GM10248 (cell line): ENCODE results near the gene BTRC.
A peak's percentile ranks its signal among the peaks of the same experiment; 100 is the strongest.
"Not testable (repeated sequence)": the region's sequence is repeated elsewhere in the genome, so short reads cannot be mapped to it uniquely, and the experiment has no call there.

ENCODE experiments used
- CTCF ChIA-PET: fragments of 300-600 bp; sonication (Branson Sonifier 250); formaldehyde crosslinking; extraction: SDS; loops from one replicate; lab custom pipeline; 2021; ENCODE audit warnings: antibody characterized with exemption; lab: Yijun Ruan, JAX
- POLR2A ChIA-PET: fragments of 350-650 bp; sonication (Branson Sonifier 250); formaldehyde crosslinking; extraction: SDS; loops from one replicate; lab custom pipeline; 2020; ENCODE audit warnings: antibody characterized with exemption; lab: Yijun Ruan, JAX
- DNase-seq: peaks from one replicate; pipeline ENCODE4 v3.0.0; 2012; ENCODE audit errors: extremely low spot score
- TF ChIP-seq, protein P1 (sequence below): IDR thresholded peaks from 2 replicates; pipeline ENCODE4 v1.5.1; 2012; ENCODE audit warnings: mild to moderate bottlenecking, low read depth; ENCODE audit errors: extremely low read depth, missing control alignments, control extremely low read depth

Gene BTRC

DNA sequence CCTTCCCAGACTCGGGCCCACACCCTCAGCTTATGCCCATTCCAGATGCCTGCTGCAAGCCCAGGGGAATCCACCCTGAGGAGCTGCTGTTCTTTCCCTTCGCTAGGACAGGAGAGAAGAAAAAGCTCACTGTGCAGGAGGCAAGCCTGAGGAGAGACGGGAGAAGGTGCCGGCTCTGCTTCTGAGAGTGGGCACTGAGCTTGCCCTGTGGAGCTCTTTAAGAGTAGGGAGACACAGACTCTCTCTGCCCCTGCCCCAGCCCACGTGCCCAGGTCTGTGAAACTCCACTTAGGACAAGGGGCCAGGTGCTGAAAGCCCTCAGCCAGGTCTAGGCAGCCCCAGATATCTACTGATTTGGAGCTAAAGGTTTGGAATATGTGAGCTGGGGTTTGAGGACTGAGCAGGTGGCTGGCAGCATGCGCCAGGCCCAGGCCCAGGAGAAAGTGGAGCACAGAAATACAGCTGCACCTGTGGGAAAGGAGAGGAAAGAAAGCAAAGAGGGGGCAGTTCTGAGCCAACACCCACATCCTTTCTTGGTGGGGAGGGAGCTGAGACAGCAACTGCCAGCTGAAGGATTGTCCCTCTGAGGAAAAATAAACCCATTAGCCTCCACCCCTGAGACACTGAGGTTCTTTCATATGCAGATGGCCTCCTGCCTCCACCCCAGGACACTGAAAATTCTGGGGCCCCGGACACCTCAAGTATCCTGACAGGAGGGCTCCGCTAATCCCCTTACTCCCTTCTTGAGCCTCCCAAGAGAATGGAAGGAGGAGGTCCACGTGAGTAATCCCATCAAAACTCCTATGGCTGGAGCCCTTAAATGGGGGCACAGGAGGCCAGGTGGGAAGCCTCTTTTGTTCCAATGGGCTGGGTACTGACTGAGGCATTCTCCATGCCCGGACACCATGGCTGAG is 226.8 kb downstream of the BTRC start:
- TF ChIP-seq, protein P1, sequence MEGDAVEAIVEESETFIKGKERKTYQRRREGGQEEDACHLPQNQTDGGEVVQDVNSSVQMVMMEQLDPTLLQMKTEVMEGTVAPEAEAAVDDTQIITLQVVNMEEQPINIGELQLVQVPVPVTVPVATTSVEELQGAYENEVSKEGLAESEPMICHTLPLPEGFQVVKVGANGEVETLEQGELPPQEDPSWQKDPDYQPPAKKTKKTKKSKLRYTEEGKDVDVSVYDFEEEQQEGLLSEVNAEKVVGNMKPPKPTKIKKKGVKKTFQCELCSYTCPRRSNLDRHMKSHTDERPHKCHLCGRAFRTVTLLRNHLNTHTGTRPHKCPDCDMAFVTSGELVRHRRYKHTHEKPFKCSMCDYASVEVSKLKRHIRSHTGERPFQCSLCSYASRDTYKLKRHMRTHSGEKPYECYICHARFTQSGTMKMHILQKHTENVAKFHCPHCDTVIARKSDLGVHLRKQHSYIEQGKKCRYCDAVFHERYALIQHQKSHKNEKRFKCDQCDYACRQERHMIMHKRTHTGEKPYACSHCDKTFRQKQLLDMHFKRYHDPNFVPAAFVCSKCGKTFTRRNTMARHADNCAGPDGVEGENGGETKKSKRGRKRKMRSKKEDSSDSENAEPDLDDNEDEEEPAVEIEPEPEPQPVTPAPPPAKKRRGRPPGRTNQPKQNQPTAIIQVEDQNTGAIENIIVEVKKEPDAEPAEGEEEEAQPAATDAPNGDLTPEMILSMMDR: no peak
- no peak for DNase-seq
- CTCF ChIA-PET: interaction anchor here (1.2 to 13.1 kb wide), 6 partner anchors 10 to 419 kb away, joined by 3 to 116 read pairs (median 4); no protein-coding TSS in a partner anchor
- POLR2A ChIA-PET: no interaction called here

- no peak for DNase-seq
- POLR2A ChIA-PET: no interaction called here
- TF ChIP-seq, protein P1: no peak
- CTCF ChIA-PET: interaction anchor here (1.1 to 13.1 kb wide), 5 partner anchors 9 to 372 kb away, joined by 3 to 116 read pairs (median 18); no protein-coding TSS in a partner anchor
Measured at GRCh38 chr10:101585841-101586240, 231.9 kb downstream of the BTRC start.

GRCh38 chr10:101587725-101588653 is 234.0 kb downstream of the BTRC start, which contains the start of the genes DPCD and POLL:
Gene DPCD (plus strand): TSS chr10:101588321. CDS start chr10:101588337, 16 bp downstream.
Gene POLL (minus strand): TSS chr10:101588257. CDS start chr10:101587360, 897 bp downstream.
- TF ChIP-seq, protein P1: no peak
- peak; percentile 98 for DNase-seq
- POLR2A ChIA-PET: no interaction called here
- CTCF ChIA-PET: interaction anchor here (0.5 to 13.1 kb wide), 10 partner anchors 10 to 943 kb away, joined by 3 to 116 read pairs (median 6); partner anchors contain the start of gene BTRC

GRCh38 chr10:101588879-101589278 is 234.9 kb downstream of the BTRC start:
- TF ChIP-seq, protein P1: no peak
- DNase-seq: no peak
- CTCF ChIA-PET: interaction anchor here (1.1 to 13.1 kb wide), 6 partner anchors 11 to 376 kb away, joined by 3 to 116 read pairs (median 8); no protein-coding TSS in a partner anchor
- POLR2A ChIA-PET: no interaction called here

DNA sequence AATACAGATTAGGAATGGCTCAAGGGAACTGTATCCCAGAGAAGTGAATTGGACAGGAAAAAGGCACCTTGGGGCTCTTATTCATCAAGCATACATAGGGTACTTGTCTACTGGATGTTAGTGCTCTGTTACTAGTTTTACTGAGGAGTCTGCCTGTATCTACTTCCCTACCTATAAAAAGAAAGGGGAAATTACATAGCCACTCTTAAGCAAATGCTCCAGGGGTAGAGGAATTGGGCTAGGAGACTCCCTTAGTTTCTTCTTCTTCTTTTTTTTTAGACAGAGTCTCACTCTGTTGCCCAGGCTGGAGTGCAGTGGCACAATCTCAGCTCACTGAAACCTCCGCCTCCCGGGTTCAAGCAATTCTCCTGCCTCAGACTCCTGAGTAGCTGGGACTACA is 239.4 kb downstream of the BTRC start:
- CTCF ChIA-PET: interaction anchor here (1.0 to 1.8 kb wide), 6 partner anchors 9 to 242 kb away, joined by 4 to 13 read pairs (median 4); no protein-coding TSS in a partner anchor
- POLR2A ChIA-PET, DNase-seq: not testable (repeated sequence)

GRCh38 chr10:101595591-101596433 is 241.8 kb downstream of the BTRC start:
- CTCF ChIA-PET: interaction anchor here (1.0 to 2.5 kb wide), 6 partner anchors 11 to 414 kb away, joined by 3 to 19 read pairs (median 4); partner anchors contain the start of gene NPM3
- no peak for DNase-seq
- TF ChIP-seq, protein P1: no peak
- POLR2A ChIA-PET: interaction anchor here (1.3 kb wide), 1 partner anchor 16 kb away, joined by 3 read pairs; no protein-coding TSS in a partner anchor
